Caco-2 (cell line): ENCODE results near the gene PPP2R1A. TPM values are rescaled to one million over a fixed set of nuclear protein-coding genes. Genes with fewer than 3 reads are reported as not detected.

Experiments
- BruUV-seq: library from RNA; stranded (reverse); fragments of 400-500 nt; replicated peaks from 2 replicates; lab custom pipeline; 2021; lab: Mats Ljungman, UMichigan
- CTCF ChIA-PET: fragments of 300-600 bp; sonication (Branson Sonifier 250); formaldehyde crosslinking; loops from one replicate; lab custom pipeline; 2022; ENCODE audit warnings: antibody characterized with exemption; lab: Charles Lee
- POLR2A ChIA-PET: fragments of 300-600 bp; sonication (Branson Sonifier 250); formaldehyde crosslinking; loops from one replicate; lab custom pipeline; 2022; ENCODE audit warnings: antibody characterized with exemption; lab: Charles Lee
- DNase-seq, 2 experiments: peaks; one replicate each; pipeline versions ENCODE4 v3.0.0 to v3.0.0-alpha.2; 2020 to 2022
- H3K27me3 ChIP-seq: replicated peaks from 2 replicates; pipeline ENCODE4 v1.6.0; 2011; ENCODE audit warnings: low read length; ENCODE audit not compliant: control insufficient read depth, insufficient read depth
- H3K36me3 ChIP-seq: 2 replicates; pipeline ENCODE4 v1.5.1; 2011; ENCODE audit warnings: low read length; ENCODE audit not compliant: control insufficient read depth, insufficient read depth
- H3K4me1 ChIP-seq: fragments of 250-450 bp; sonication (Bioruptor Pico); 2 replicates; pipeline ENCODE4 v1.5.1; 2020; ENCODE audit warnings: mild to moderate bottlenecking
- H3K4me3 ChIP-seq: 2 replicates; pipeline ENCODE4 v1.5.1; 2011; ENCODE audit warnings: low read depth, mild to moderate bottlenecking, control low read depth, low read length
- H3K9me3 ChIP-seq: fragments of 250-450 bp; sonication (Bioruptor Pico); 2 replicates; pipeline ENCODE4 v1.5.1; 2020; ENCODE audit warnings: mild to moderate bottlenecking, moderate library complexity
- H3K27ac Mint-ChIP-seq: one replicate; pipeline ENCODE4 v1.8.0; 2022; ENCODE audit warnings: mixed read lengths; ENCODE audit not compliant: unreplicated experiment
- H3K27me3 Mint-ChIP-seq: one replicate; pipeline ENCODE4 v1.8.0; 2022; ENCODE audit warnings: mixed read lengths; ENCODE audit not compliant: insufficient read depth, unreplicated experiment
- H3K36me3 Mint-ChIP-seq: one replicate; pipeline ENCODE4 v1.8.0; 2022; ENCODE audit warnings: mild to moderate bottlenecking, mixed read lengths; ENCODE audit not compliant: insufficient read depth, unreplicated experiment
- H3K4me1 Mint-ChIP-seq: one replicate; pipeline ENCODE4 v1.8.0; 2022; ENCODE audit warnings: low read depth, mixed read lengths; ENCODE audit not compliant: unreplicated experiment
- H3K4me3 Mint-ChIP-seq: one replicate; pipeline ENCODE4 v1.8.0; 2022; ENCODE audit warnings: mild to moderate bottlenecking, moderate library complexity, mixed read lengths; ENCODE audit not compliant: unreplicated experiment
- H3K9me3 Mint-ChIP-seq: one replicate; pipeline ENCODE4 v1.8.0; 2022; ENCODE audit warnings: mixed read lengths; ENCODE audit not compliant: unreplicated experiment
- intact Hi-C: fragments of 100-400 bp; cut with micrococcal nuclease; formaldehyde crosslinking; loops from one replicate; pipeline ENCODE4 v1.10.0; 2022; ENCODE audit not compliant: unreplicated experiment
- total RNA-seq: library from RNA; stranded (reverse); gene quantifications from 2 replicates; pipeline ENCODE4 v1.2.3, GENCODE V29; 2022
- TF ChIP-seq, protein P1 (sequence below), 2 experiments: fragments of 200-600 bp in 1 of 2; IDR thresholded peaks; 1 replicate in 1 of 2; 2 replicates in 1 of 2; pipeline versions ENCODE4 v1.5.1 to v1.8.0; 2011 to 2022; ENCODE audit warnings: antibody characterized with exemption in 1 of 2, control low read depth in 1 of 2, inconsistent platforms in 1 of 2, low read depth in 1 of 2, low read length in 1 of 2, mild to moderate bottlenecking in 1 of 2, moderate library complexity in 1 of 2; ENCODE audit not compliant: insufficient read depth in 1 of 2, severe bottlenecking in 1 of 2, unreplicated experiment in 1 of 2

Gene PPP2R1A
- total RNA-seq, 1 experiment from 2014 or later: 279 TPM

DNA sequence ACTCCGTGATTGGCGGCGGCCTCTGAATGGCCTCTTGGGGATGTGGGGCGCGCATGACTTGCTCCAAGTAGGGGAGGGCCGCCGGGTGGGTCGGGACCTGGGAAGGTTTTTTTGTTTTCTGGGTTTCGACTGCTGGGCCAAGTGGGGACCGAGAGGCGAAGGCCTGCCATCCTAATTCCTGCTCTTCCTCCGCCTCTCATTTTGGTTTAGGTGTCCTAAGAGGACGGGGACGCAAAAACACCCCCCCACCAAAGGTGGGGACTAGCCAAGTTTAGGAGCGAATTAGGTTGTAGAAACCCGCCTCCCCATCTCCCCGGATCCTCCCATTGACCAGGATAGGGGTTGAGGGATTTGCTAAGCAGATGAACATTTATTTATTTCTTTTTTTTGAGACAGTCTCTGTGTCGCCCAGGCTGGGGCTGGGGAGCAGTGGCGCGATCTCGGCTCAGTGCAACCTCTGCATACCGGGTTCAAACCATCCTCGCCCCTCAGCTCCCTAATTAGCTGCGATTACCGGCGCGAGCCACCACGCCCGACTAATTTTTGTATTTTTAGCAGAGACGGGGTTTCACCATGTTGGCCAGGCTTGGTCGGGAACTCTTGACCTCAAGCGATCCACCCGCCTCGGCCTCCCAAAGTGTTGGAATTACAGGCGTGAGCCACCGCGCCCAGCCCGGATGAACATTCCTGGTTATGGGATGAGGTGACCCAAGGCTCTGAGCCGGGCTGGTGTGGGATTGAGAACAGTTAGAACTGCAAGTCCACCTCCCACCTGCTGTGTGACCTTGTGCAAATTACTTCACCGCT, 838 bp downstream of the PPP2R1A start:
- peak; percentile 20 to 52 for DNase-seq
- intact Hi-C loops: no loop called here

DNA sequence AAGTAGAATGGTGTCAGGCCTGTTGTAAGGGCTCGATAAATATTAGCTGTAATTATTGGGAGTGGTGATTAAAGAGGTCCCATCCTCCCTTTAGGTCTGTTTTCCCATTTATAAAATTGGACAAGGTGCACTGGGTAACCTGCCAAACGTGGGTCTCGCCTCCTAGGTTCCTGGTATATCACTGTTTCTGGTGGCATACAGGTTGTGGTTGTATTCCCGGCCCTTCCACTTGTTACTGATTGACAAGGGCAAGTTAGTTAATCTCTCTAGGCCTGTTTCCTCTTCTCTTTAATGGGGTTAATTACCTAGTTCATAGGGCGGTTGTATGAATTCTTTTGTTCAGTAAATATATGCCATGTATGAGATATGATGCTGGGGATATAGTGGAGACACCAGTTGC, 1.5 kb downstream of the PPP2R1A start:
- peak overlapping the region; percentile 93 for H3K4me3 ChIP-seq
- peaks cover 4% of the 10 kb centered on the region for H3K36me3 ChIP-seq
- no peaks in the 10 kb centered on the region for H3K9me3 Mint-ChIP-seq
- H3K4me1 Mint-ChIP-seq: peaks cover 23% of the 10 kb centered on the region
- H3K27ac Mint-ChIP-seq: peak overlapping the region; percentile 98
- H3K9me3 ChIP-seq: no peaks in the 10 kb centered on the region
- H3K4me1 ChIP-seq: peaks cover 9% of the 10 kb centered on the region
- no peaks in the 10 kb centered on the region for H3K27me3 Mint-ChIP-seq
- intact Hi-C loops: no loop called here
- BruUV-seq: TSS peak; percentile 40
- ChIA-PET CTCF (no interaction called here), POLR2A (no interaction called here)
- H3K27me3 ChIP-seq: no peaks in the 10 kb centered on the region
- H3K4me3 Mint-ChIP-seq: peak overlapping the region; percentile 81
- peaks cover 68% of the 10 kb centered on the region for H3K36me3 Mint-ChIP-seq
- no peak for DNase-seq
- TF ChIP-seq, protein P1, sequence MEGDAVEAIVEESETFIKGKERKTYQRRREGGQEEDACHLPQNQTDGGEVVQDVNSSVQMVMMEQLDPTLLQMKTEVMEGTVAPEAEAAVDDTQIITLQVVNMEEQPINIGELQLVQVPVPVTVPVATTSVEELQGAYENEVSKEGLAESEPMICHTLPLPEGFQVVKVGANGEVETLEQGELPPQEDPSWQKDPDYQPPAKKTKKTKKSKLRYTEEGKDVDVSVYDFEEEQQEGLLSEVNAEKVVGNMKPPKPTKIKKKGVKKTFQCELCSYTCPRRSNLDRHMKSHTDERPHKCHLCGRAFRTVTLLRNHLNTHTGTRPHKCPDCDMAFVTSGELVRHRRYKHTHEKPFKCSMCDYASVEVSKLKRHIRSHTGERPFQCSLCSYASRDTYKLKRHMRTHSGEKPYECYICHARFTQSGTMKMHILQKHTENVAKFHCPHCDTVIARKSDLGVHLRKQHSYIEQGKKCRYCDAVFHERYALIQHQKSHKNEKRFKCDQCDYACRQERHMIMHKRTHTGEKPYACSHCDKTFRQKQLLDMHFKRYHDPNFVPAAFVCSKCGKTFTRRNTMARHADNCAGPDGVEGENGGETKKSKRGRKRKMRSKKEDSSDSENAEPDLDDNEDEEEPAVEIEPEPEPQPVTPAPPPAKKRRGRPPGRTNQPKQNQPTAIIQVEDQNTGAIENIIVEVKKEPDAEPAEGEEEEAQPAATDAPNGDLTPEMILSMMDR (IDR thresholded peaks at IDR 0.05; ENCODE audit: insufficient read depth in 1 of 2, low read depth in 1 of 2, low read length in 1 of 2, severe bottlenecking in 1 of 2, unreplicated experiment in 1 of 2): no peak

More for the DNA sequence above, 838 bp downstream of the PPP2R1A start:
- Histone ChIP-seq H3K27me3 (no peaks in the 10 kb centered on the region), H3K36me3 (peaks cover 4% of the 10 kb centered on the region), H3K4me1 (peaks cover 9% of the 10 kb centered on the region), H3K4me3 (peak overlapping the region; percentile 93), H3K9me3 (no peaks in the 10 kb centered on the region)
- Mint-ChIP-seq H3K36me3 (peaks cover 61% of the 10 kb centered on the region), H3K27ac (peak overlapping the region; percentile 98), H3K4me1 (peaks cover 23% of the 10 kb centered on the region), H3K4me3 (peak overlapping the region; percentile 81), H3K9me3 (no peaks in the 10 kb centered on the region), H3K27me3 (no peaks in the 10 kb centered on the region)
- POLR2A ChIA-PET: interaction anchor here (0.6 kb wide), 1 partner anchor 95 kb away, joined by 3 read pairs; the partner anchor contains the start of gene ZNF841
- CTCF ChIA-PET: no interaction called here
- BruUV-seq: no TSS peak
- TF ChIP-seq, protein P1 (IDR thresholded peaks at IDR 0.05; ENCODE audit: insufficient read depth in 1 of 2, low read depth in 1 of 2, low read length in 1 of 2, severe bottlenecking in 1 of 2, unreplicated experiment in 1 of 2): no peak

DNA sequence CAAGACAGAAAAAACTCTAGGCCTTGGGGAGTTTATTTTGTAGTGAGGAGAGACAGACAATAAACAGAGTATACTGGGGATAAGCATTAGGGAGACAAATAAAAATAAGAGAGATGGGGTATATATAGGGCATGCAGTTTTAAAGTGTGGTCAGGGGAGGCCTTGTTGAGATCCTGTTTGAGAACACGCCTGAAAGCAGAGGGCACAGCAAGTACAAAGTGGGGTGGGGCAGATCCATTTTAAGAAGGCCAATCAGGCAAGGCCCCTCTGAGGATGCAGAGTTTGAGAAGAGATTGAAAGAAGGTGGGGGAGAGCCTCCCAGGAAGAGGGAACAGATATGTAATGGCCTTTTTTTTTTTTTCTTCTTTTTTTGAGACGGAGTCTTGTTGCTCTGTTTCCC, 2.1 kb downstream of the PPP2R1A start:
- Mint-ChIP-seq H3K9me3 (no peaks in the 10 kb centered on the region), H3K27ac (peak overlapping the region; percentile 98), H3K36me3 (peaks cover 73% of the 10 kb centered on the region), H3K27me3 (no peaks in the 10 kb centered on the region), H3K4me1 (peaks cover 23% of the 10 kb centered on the region), H3K4me3 (peak overlapping the region; percentile 81)
- Histone ChIP-seq H3K9me3 (no peaks in the 10 kb centered on the region), H3K36me3 (peaks cover 4% of the 10 kb centered on the region), H3K4me1 (peaks cover 9% of the 10 kb centered on the region), H3K27me3 (no peaks in the 10 kb centered on the region), H3K4me3 (no peak overlapping the region)
- TF ChIP-seq, protein P1 (IDR thresholded peaks at IDR 0.05; ENCODE audit: insufficient read depth in 1 of 2, low read depth in 1 of 2, low read length in 1 of 2, severe bottlenecking in 1 of 2, unreplicated experiment in 1 of 2): no peak
- intact Hi-C loops: no loop called here
- DNase-seq: no peak
- POLR2A ChIA-PET: no interaction called here
- CTCF ChIA-PET: no interaction called here
- BruUV-seq: no TSS peak
